ENCODE data around the gene MAP3K6.

Gene MAP3K6

GRCh38 chr1:27356619-27357280 is 10.0 kb downstream of the MAP3K6 start:
- no peak for DNase-seq (ENCODE audit: low read depth)

GRCh38 chr1:27356277-27356618 is 10.5 kb downstream of the MAP3K6 start:
- DNase-seq (ENCODE audit: low read depth): no peak

- DNase-seq (ENCODE audit: low read depth): no peak
Observed at GRCh38 chr1:27355683-27356082, 11.1 kb downstream of the MAP3K6 start.

GRCh38 chr1:27353629-27354028 is 13.1 kb downstream of the MAP3K6 start:
- no peak for DNase-seq (ENCODE audit: low read depth)

- DNase-seq (ENCODE audit: low read depth): no peak
Observed at GRCh38 chr1:27353166-27353565, 13.6 kb downstream of the MAP3K6 start.

GRCh38 chr1:27351541-27352107 is 15.1 kb downstream of the MAP3K6 start:
- DNase-seq (ENCODE audit: low read depth): no peak

GRCh38 chr1:27350663-27351540 is 15.9 kb downstream of the MAP3K6 start:
- DNase-seq (ENCODE audit: low read depth): no peak

- DNase-seq (ENCODE audit: low read depth): no peak
Observed at GRCh38 chr1:27349784-27350662, 16.7 kb downstream of the MAP3K6 start.

GRCh38 chr1:27348861-27349783 is 17.6 kb downstream of the MAP3K6 start:
- no peak for DNase-seq (ENCODE audit: low read depth)

GRCh38 chr1:27346991-27347624 is 19.7 kb downstream of the MAP3K6 start:
- DNase-seq (ENCODE audit: low read depth): no peak

- no peak for DNase-seq (ENCODE audit: low read depth)
Observed at GRCh38 chr1:27346357-27346756, 20.4 kb downstream of the MAP3K6 start.

- no peak for DNase-seq (ENCODE audit: low read depth)
Observed at GRCh38 chr1:27345272-27345671, 21.5 kb downstream of the MAP3K6 start.

GRCh38 chr1:27343639-27344025 is 23.1 kb downstream of the MAP3K6 start:
- DNase-seq (ENCODE audit: low read depth): no peak

GRCh38 chr1:27342778-27343638 is 23.8 kb downstream of the MAP3K6 start:
- peak; percentile 53 for DNase-seq (ENCODE audit: low read depth)

- DNase-seq (ENCODE audit: low read depth): no peak
Observed at GRCh38 chr1:27342391-27342777, 24.4 kb downstream of the MAP3K6 start.

- DNase-seq (ENCODE audit: low read depth): peak; percentile 45
Observed at GRCh38 chr1:27341525-27342252, 25.1 kb downstream of the MAP3K6 start, which contains the start of gene SYTL1. Gene SYTL1 (plus strand): TSS chr1:27342022. CDS start chr1:27345335, 3,313 bp downstream.

- no peak for DNase-seq (ENCODE audit: low read depth)
Observed at GRCh38 chr1:27339213-27339612, 27.5 kb downstream of the MAP3K6 start.

- DNase-seq (ENCODE audit: low read depth): no peak
Observed at GRCh38 chr1:27338751-27339150, 28.0 kb downstream of the MAP3K6 start.

- no peak for DNase-seq (ENCODE audit: low read depth)
Observed at GRCh38 chr1:27336756-27337155, 30.0 kb downstream of the MAP3K6 start.
